22Rv1 (cell line): ENCODE measurements around the gene SEL1L.

ENCODE experiments used
- ZFX ChIP-seq: fragments of 450-650 bp; IDR thresholded peaks from 2 replicates; pipeline ENCODE4 v1.6.1; 2017; ENCODE audit warnings: antibody characterized with exemption, borderline replicate concordance
- TF ChIP-seq, protein P1 (sequence below): fragments of 450-650 bp; IDR thresholded peaks from 2 replicates; pipeline ENCODE4 v1.5.1; 2017; ENCODE audit warnings: mild to moderate bottlenecking

DNA sequence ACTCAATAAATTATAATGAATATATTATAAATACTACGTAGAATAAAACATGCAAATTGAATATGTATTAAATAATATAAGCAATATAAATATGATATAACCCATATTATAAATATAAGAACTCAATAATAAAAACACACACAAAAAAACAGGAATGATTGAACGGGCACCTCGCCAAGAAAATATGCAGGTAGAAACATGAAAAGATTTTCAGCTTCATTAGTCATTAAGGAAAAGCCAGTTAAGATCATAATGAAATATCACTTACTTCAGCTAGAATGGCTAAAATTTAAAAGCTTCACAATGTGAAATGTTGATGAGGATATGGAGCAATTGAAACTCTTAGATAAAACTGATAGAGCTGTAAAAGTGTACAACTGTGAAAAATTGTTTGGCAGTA lies 17.8 kb upstream of the SEL1L start:
- TF ChIP-seq, protein P1, sequence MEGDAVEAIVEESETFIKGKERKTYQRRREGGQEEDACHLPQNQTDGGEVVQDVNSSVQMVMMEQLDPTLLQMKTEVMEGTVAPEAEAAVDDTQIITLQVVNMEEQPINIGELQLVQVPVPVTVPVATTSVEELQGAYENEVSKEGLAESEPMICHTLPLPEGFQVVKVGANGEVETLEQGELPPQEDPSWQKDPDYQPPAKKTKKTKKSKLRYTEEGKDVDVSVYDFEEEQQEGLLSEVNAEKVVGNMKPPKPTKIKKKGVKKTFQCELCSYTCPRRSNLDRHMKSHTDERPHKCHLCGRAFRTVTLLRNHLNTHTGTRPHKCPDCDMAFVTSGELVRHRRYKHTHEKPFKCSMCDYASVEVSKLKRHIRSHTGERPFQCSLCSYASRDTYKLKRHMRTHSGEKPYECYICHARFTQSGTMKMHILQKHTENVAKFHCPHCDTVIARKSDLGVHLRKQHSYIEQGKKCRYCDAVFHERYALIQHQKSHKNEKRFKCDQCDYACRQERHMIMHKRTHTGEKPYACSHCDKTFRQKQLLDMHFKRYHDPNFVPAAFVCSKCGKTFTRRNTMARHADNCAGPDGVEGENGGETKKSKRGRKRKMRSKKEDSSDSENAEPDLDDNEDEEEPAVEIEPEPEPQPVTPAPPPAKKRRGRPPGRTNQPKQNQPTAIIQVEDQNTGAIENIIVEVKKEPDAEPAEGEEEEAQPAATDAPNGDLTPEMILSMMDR: no peak
- no peak for TF ChIP-seq ZFX
